IMR-90 (cell line): ENCODE data around the gene SSR1. TPM values are rescaled to one million over a fixed set of nuclear protein-coding genes. Genes with fewer than 3 reads are reported as not detected.

Source experiments
- ATAC-seq: fragments of 200-7000 bp; cut with Tn5 transposase; 2 replicates; pipeline ENCODE4 v1.9.1; 2020; ENCODE audit warnings: low read depth, mild to moderate bottlenecking, moderate library complexity
- BruUV-seq: library from RNA; stranded (reverse); fragments of 400-500 nt; replicated peaks from 2 replicates; lab custom pipeline; 2021; lab: Mats Ljungman, UMichigan
- CTCF ChIA-PET: fragments of 300-600 bp; formaldehyde crosslinking; extraction: SDS; loops from one replicate; lab custom pipeline; 2021; ENCODE audit warnings: antibody characterized with exemption; lab: Yijun Ruan, JAX
- POLR2A ChIA-PET: fragments of 300-600 bp; sonication (Branson Sonifier 250); formaldehyde crosslinking; loops from one replicate; lab custom pipeline; 2022; ENCODE audit warnings: antibody characterized with exemption; ENCODE audit not compliant: unreplicated experiment; lab: Charles Lee
- DNase-seq: peaks from one replicate; pipeline ENCODE4 v3.0.0; 2013
- H2AFZ ChIP-seq: replicated peaks from 2 replicates; pipeline ENCODE3; 2013; ENCODE audit warnings: low read length, mild to moderate bottlenecking; ENCODE audit not compliant: poor library complexity
- H2AK5ac ChIP-seq: 2 replicates; pipeline ENCODE4 v1.6.1; 2013; ENCODE audit warnings: low read depth, low read length, inconsistent platforms
- H2AK9ac ChIP-seq: replicated peaks from 2 replicates; pipeline ENCODE3; 2013; ENCODE audit warnings: mild to moderate bottlenecking, low read depth, low read length, moderate library complexity; ENCODE audit not compliant: poor library complexity
- H2BK120ac ChIP-seq: 2 replicates; pipeline ENCODE4 v1.6.1; 2013; ENCODE audit warnings: low read depth, low read length, inconsistent platforms
- H2BK15ac ChIP-seq: 3 replicates; pipeline ENCODE4 v1.6.1; 2013; ENCODE audit warnings: low read depth, low read length, inconsistent platforms
- H2BK20ac ChIP-seq: 2 replicates; pipeline ENCODE4 v1.6.1; 2013; ENCODE audit warnings: low read depth, mild to moderate bottlenecking, inconsistent platforms, low read length, moderate library complexity
- H2BK5ac ChIP-seq: 2 replicates; pipeline ENCODE4 v1.6.1; 2013; ENCODE audit warnings: mild to moderate bottlenecking, low read depth, low read length, inconsistent platforms; ENCODE audit not compliant: poor library complexity, severe bottlenecking
- H3K14ac ChIP-seq: replicated peaks from 2 replicates; pipeline ENCODE4 v1.6.1; 2013; ENCODE audit warnings: low read depth, low read length, inconsistent platforms
- H3K18ac ChIP-seq: 2 replicates; pipeline ENCODE4 v1.6.1; 2013; ENCODE audit warnings: low read depth, low read length, control low read depth
- H3K23ac ChIP-seq: 2 replicates; pipeline ENCODE4 v1.6.1; 2013; ENCODE audit warnings: low read depth, low read length, inconsistent platforms
- H3K27ac ChIP-seq: 2 replicates; pipeline ENCODE4 v1.5.1; 2013; ENCODE audit warnings: mild to moderate bottlenecking, control low read depth, low read length; ENCODE audit not compliant: insufficient read depth
- H3K27me3 ChIP-seq: 2 replicates; pipeline ENCODE4 v1.6.1; 2013; ENCODE audit warnings: low read length; ENCODE audit not compliant: control insufficient read depth, insufficient read depth
- H3K36me3 ChIP-seq: 2 replicates; pipeline ENCODE4 v1.6.1; 2013; ENCODE audit warnings: low read length, mixed read lengths; ENCODE audit not compliant: control insufficient read depth, insufficient read depth
- H3K4ac ChIP-seq: 2 replicates; pipeline ENCODE4 v1.6.1; 2013; ENCODE audit warnings: low read depth, low read length, inconsistent platforms
- H3K4me1 ChIP-seq: 2 replicates; pipeline ENCODE4 v1.6.1; 2013; ENCODE audit warnings: low read length, mixed read lengths; ENCODE audit not compliant: control insufficient read depth, insufficient read depth
- H3K4me2 ChIP-seq: 2 replicates; pipeline ENCODE4 v1.6.1; 2013; ENCODE audit warnings: low read depth, mild to moderate bottlenecking, control low read depth, low read length, moderate library complexity
- H3K4me3 ChIP-seq: 2 replicates; pipeline ENCODE4 v1.5.1; 2013; ENCODE audit warnings: low read depth, mild to moderate bottlenecking, control low read depth, low read length, moderate library complexity; ENCODE audit not compliant: insufficient read depth
- H3K56ac ChIP-seq: 2 replicates; pipeline ENCODE4 v1.6.1; 2013; ENCODE audit warnings: low read length, inconsistent platforms; ENCODE audit not compliant: insufficient read depth; ENCODE audit errors: extremely low read depth
- H3K79me1 ChIP-seq, 2 experiments: 2 replicates each; pipeline ENCODE4 v1.6.1; 2013; ENCODE audit warnings: low read length in 2 of 2, inconsistent platforms in 1 of 2, low read depth in 1 of 2
- H3K9ac ChIP-seq: 2 replicates; pipeline ENCODE4 v1.6.1; 2013; ENCODE audit warnings: low read depth, low read length, control low read depth
- H3K9me1 ChIP-seq: 2 replicates; pipeline ENCODE4 v1.6.1; 2013; ENCODE audit warnings: low read length, inconsistent platforms; ENCODE audit not compliant: insufficient read depth
- H3K9me3 ChIP-seq: 2 replicates; pipeline ENCODE4 v1.6.1; 2013; ENCODE audit warnings: low read length; ENCODE audit not compliant: control insufficient read depth, insufficient read depth
- H4K20me1 ChIP-seq: 2 replicates; pipeline ENCODE4 v1.6.1; 2013; ENCODE audit warnings: low read length, inconsistent platforms; ENCODE audit not compliant: insufficient read depth
- H4K5ac ChIP-seq: 2 replicates; pipeline ENCODE4 v1.6.1; 2013; ENCODE audit warnings: mild to moderate bottlenecking, low read depth, low read length, control low read depth
- H4K8ac ChIP-seq, 2 experiments: 2 replicates each; pipeline ENCODE4 v1.6.1; 2013; ENCODE audit warnings: low read depth in 2 of 2, low read length in 2 of 2, control low read depth in 1 of 2, inconsistent platforms in 1 of 2
- H4K91ac ChIP-seq: 2 replicates; pipeline ENCODE4 v1.6.1; 2013; ENCODE audit warnings: low read depth, low read length, inconsistent platforms; ENCODE audit not compliant: insufficient read depth
- BHLHE40 ChIP-seq: fragments of 150-350 bp; IDR thresholded peaks from 2 replicates; pipeline ENCODE4 v1.6.1; 2016; ENCODE audit warnings: mild to moderate bottlenecking, low read depth, low read length
- CHD1 ChIP-seq: IDR thresholded peaks from 2 replicates; pipeline ENCODE4 v1.6.1; 2012; ENCODE audit warnings: low read depth, low read length, improper control_type of control experiment
- MAFK ChIP-seq: IDR thresholded peaks from 2 replicates; pipeline ENCODE4 v1.6.1; 2012; ENCODE audit warnings: low read depth, low read length, improper control_type of control experiment
- POLR2A ChIP-seq: IDR thresholded peaks from 2 replicates; pipeline ENCODE4 v1.6.1; 2012; ENCODE audit warnings: mild to moderate bottlenecking, low read depth, low read length
- RFX5 ChIP-seq: IDR thresholded peaks from 2 replicates; pipeline ENCODE4 v1.8.0; 2012; ENCODE audit warnings: low read depth, mild to moderate bottlenecking, low read length, moderate library complexity
- SMC3 ChIP-seq: fragments of 150-350 bp; IDR thresholded peaks from 2 replicates; pipeline ENCODE4 v1.6.1; 2016; ENCODE audit warnings: low read depth, mild to moderate bottlenecking, antibody characterized with exemption, low read length, moderate library complexity
- USF2 ChIP-seq: fragments of 150-350 bp; IDR thresholded peaks from 2 replicates; pipeline ENCODE4 v1.6.1; 2017; ENCODE audit warnings: mild to moderate bottlenecking, antibody characterized with exemption, low read length, low read depth
- WGBS, 2 experiments: methylation state at CpG; one replicate each; pipeline versions ENCODE4 v1.1.5 to v1.1.7; 2013; ENCODE audit warnings: missing lambda C conversion rate in 2 of 2; ENCODE audit not compliant: insufficient read length in 1 of 2; ENCODE audit errors: extremely low coverage in 2 of 2; 5-methylcytosine and 5-hydroxymethylcytosine counted together
- dilution Hi-C: fragments of 300-500 bp; cut with HindIII; formaldehyde crosslinking; loops from one replicate; pipeline ENCODE4 v1.14.3; 2018; ENCODE audit warnings: low sequenced_read_pairs; ENCODE audit not compliant: unreplicated experiment
- in situ Hi-C: fragments of 300-500 bp; cut with MboI; formaldehyde crosslinking; loops from 3 replicates; pipeline ENCODE4 v1.14.3; 2019; ENCODE audit warnings: low sequenced_read_pairs, inconsistent platforms, mixed read lengths
- intact Hi-C: fragments of 100-400 bp; cut with micrococcal nuclease; formaldehyde crosslinking; loops from 2 replicates; pipeline ENCODE4 v1.10.0; 2022
- polyA plus RNA-seq, 3 experiments: library from polyadenylated mRNA; depleted of rRNA; stranded (reverse); fragments of >200 nt; gene quantifications; 2 replicates each; pipeline ENCODE4 v1.2.3, GENCODE V29; 2012; ENCODE audit warnings: low replicate concordance in 1 of 3
- total RNA-seq: library from RNA; depleted of rRNA; stranded (reverse); fragments of >200 nt; gene quantifications from 2 replicates; pipeline ENCODE4 v1.2.3, GENCODE V29; 2012
- TF ChIP-seq, protein P1 (sequence below): fragments of 150-350 bp; IDR thresholded peaks from 2 replicates; pipeline ENCODE4 v1.6.1; 2016; ENCODE audit warnings: low read depth, mild to moderate bottlenecking, low read length, moderate library complexity, borderline replicate concordance
- TF ChIP-seq, protein P2 (sequence below): conservative IDR thresholded peaks from 2 replicates; pipeline ENCODE4 v1.5.1; 2012; ENCODE audit warnings: mild to moderate bottlenecking, low read depth, low read length, improper control_type of control experiment

SSR1 gene
- total and polyA plus RNA-seq, 2 of the 4 experiments (the other 2 are of a cell fraction): 110 to 120 TPM

GRCh38 chr6:7256785-7257184, 56.2 kb downstream of the SSR1 start:
- no peak overlapping the region for H2AFZ ChIP-seq
- no peak overlapping the region for H3K23ac ChIP-seq
- TF ChIP-seq BHLHE40 (no peak), CHD1 (no peak), POLR2A (no peak), MAFK (no peak), RFX5 (no peak), USF2 (no peak), SMC3 (no peak)
- TF ChIP-seq, protein P1, sequence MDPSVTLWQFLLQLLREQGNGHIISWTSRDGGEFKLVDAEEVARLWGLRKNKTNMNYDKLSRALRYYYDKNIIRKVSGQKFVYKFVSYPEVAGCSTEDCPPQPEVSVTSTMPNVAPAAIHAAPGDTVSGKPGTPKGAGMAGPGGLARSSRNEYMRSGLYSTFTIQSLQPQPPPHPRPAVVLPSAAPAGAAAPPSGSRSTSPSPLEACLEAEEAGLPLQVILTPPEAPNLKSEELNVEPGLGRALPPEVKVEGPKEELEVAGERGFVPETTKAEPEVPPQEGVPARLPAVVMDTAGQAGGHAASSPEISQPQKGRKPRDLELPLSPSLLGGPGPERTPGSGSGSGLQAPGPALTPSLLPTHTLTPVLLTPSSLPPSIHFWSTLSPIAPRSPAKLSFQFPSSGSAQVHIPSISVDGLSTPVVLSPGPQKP: no peak
- TF ChIP-seq, protein P2, sequence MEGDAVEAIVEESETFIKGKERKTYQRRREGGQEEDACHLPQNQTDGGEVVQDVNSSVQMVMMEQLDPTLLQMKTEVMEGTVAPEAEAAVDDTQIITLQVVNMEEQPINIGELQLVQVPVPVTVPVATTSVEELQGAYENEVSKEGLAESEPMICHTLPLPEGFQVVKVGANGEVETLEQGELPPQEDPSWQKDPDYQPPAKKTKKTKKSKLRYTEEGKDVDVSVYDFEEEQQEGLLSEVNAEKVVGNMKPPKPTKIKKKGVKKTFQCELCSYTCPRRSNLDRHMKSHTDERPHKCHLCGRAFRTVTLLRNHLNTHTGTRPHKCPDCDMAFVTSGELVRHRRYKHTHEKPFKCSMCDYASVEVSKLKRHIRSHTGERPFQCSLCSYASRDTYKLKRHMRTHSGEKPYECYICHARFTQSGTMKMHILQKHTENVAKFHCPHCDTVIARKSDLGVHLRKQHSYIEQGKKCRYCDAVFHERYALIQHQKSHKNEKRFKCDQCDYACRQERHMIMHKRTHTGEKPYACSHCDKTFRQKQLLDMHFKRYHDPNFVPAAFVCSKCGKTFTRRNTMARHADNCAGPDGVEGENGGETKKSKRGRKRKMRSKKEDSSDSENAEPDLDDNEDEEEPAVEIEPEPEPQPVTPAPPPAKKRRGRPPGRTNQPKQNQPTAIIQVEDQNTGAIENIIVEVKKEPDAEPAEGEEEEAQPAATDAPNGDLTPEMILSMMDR: no peak
- no peak overlapping the region for H4K8ac ChIP-seq
- H3K4me2 ChIP-seq: no peak overlapping the region
- dilution Hi-C loops (no loop called here), intact Hi-C loops (no loop called here), in situ Hi-C loops (no loop called here)
- no peak overlapping the region for H3K9ac ChIP-seq
- H3K18ac ChIP-seq: no peak overlapping the region
- no peak overlapping the region for H3K14ac ChIP-seq
- ChIA-PET POLR2A (no interaction called here), CTCF (no interaction called here)
- no peak overlapping the region for H2BK5ac ChIP-seq
- no peak overlapping the region for H4K5ac ChIP-seq
- DNase-seq (no peak), ATAC-seq (no peak)
- no CpG with 5 or more reads among the region's 4 CpGs for WGBS, 2 experiments
- no peak overlapping the region for H2AK5ac ChIP-seq
- no peak overlapping the region for H4K91ac ChIP-seq
- H2AK9ac ChIP-seq: no peak overlapping the region
- no TSS peak for BruUV-seq
- no peak overlapping the region for H3K4ac ChIP-seq
- H3K9me1 ChIP-seq: peaks cover 10% of the 10 kb centered on the region
- H3K27ac ChIP-seq: no peak overlapping the region
- no peak overlapping the region for H2BK120ac ChIP-seq
- peaks cover 3% of the 10 kb centered on the region for H3K4me1 ChIP-seq
- H2BK15ac ChIP-seq: no peak overlapping the region
- no peaks in the 10 kb centered on the region for H3K79me1 ChIP-seq
- 0 out of 2 replicates have a peak, but pooled peaks cover 2% of the 10 kb centered on the region for H3K36me3 ChIP-seq
- H3K56ac ChIP-seq: no peak overlapping the region
- H4K20me1 ChIP-seq: no peaks in the 10 kb centered on the region
- H3K4me3 ChIP-seq: no peak overlapping the region
- H2BK20ac ChIP-seq: no peak overlapping the region
- H3K9me3 ChIP-seq: peaks cover 5% of the 10 kb centered on the region
- no peaks in the 10 kb centered on the region for H3K27me3 ChIP-seq
